Right renal cortex interstitium (tissue), 3 donors: ENCODE measurements around the gene PTPRM. TPM values are rescaled to one million over a fixed set of nuclear protein-coding genes. Genes with fewer than 3 reads are reported as not detected.

Experiments used
- DNase-seq, 3 donors: peaks; one replicate each; pipeline ENCODE4 v3.0.0-alpha.2; 2013; ENCODE audit warnings: low read depth in 3 of 3, low spot score in 2 of 3
- polyA plus RNA-seq, 3 donors: library from polyadenylated mRNA; unstranded; fragments of 120-200 nt; gene quantifications; one replicate each; pipeline ENCODE4 v1.2.1, GENCODE V29; 2013; ENCODE audit not compliant: insufficient read length in 3 of 3

Gene PTPRM
- polyA plus RNA-seq, 3 donors = 83.9 to 114 (median 101) TPM

- DNase-seq = no peak
These were observed 675.1 kb downstream of the PTPRM start for GRCh38 chr18:8242151-8242696.

GRCh38 chr18:8247700-8248099 is 680.6 kb downstream of the PTPRM start:
- DNase-seq = no peak

- DNase-seq = no peak
These were observed 681.5 kb downstream of the PTPRM start for GRCh38 chr18:8248576-8248975.

DNA sequence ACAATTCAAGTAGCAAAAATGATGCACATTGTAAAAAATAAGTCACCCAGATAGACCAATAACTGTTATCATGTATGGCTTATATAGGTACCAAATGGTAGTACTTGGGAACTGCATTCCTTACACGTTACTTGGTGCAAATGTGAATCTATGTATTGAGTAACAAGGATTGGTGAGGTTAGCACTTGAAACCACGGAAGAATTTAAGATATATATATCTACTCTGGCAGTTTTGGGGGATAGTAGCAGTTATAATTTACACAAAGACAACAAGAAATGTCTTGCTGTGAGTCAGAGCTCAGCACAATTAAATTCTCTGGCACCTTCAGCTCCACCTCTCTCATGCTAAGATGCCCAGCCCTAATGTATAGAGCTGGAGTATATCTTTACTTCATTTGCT is 682.7 kb downstream of the PTPRM start:
- no peak for DNase-seq

DNA sequence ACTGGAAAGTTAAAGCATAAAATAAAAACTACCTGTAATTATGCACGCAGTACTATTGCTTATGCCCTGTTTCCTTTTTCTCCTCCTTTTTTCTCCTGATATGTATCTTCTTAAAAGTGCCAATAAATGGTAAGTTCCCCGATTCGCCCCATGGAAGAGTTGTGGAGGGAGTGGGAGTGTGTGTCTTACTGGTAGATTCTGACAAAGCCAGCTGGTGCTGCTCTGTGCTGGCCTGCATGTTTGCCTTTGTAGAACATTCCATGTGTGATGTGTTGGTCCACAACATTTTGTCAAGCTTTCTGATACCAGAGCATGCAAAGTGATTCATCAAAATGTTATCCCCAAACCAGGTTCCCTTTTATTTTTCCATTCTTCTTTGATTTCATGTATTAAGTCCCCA is 685.3 kb downstream of the PTPRM start:
- no peak for DNase-seq

DNA sequence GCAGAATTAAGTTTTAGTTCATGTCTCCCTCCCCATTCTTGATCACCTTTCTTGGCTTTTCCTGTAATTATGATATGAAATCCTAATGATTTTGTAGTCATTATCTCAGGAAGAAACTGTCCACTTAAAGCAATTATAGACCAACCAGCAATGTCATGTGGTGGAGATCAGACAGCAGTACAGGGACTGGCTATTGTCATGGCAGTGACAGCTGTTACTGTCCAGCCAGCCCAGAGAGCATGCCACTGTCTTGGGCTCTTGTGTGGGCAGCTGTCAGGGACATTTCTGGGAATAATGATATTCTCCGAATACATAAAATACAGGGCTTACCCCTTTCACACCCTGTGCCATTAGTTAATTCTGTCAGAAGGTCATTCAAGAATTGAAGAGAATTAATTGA is 686.8 kb downstream of the PTPRM start:
- no peak for DNase-seq

DNA sequence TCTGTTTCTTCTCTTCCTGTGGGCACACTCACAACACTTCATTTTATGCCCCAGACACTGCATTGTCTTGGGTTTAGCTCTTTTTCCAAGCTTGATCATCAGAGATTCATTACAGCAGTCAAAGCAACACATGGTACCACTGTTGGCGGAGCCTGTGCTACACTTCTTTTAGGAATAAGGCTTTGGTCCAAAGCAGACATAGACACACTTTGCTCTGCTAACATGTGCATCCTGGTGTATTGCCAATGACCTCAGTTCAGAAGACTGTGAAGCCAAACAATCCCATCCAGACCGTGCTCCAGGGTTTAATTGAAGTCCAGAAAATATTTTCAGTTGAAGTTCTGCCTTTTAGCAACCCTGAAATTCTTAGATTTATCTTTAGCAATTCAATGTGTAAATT is 687.5 kb downstream of the PTPRM start:
- no peak for DNase-seq

DNA sequence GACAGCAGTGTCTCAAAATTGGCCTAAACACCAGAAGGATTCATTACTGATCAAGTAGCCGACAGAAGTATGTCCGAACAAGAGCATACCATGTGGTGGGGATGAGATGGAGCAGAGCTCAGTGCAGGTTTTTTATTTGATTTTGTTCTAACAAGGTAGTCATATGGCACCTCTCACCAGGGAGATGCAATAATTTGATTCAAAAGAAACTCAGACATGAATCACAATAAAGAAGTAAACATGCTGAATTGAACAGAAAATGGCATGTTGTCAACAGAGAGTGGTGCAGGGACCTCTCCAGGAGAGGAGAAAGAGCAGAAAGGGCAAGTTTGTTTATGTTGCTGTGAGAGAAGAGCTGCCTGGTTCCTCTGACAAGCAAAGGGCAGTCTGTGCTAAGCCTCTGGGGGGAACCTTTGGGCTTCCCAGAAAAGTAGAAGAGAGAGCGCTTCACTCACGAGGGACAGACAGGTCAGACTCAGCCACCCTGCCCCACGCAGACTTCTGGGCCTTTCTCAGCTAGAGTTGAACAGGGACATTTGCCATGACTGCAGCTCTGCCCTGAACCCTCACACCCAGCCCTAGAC is 690.8 kb downstream of the PTPRM start:
- DNase-seq = no peak

GRCh38 chr18:8260319-8260718 is 693.2 kb downstream of the PTPRM start:
- DNase-seq = no peak

- DNase-seq = no peak
These were observed 693.7 kb downstream of the PTPRM start for GRCh38 chr18:8260827-8261226.

GRCh38 chr18:8261651-8262091 is 694.6 kb downstream of the PTPRM start:
- no peak for DNase-seq

DNA sequence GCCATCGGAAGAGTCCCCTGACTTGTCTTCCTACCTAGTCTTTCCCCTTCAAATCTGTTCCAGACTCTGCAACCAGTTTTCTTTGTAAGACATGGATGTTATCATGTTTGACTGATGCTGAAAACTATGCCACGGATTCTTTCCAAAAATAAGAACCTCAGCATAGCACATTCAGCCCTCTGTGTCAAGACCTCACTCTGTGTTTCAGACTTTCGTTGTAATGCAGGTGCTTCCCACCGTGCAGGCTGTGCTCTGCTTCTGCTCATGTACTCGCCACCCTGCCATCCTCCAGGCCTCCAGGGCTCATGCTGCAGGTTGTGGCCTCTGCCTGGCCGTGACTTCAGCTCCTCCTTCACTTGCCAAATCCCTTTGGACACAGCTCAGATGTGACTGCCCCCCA is 695.1 kb downstream of the PTPRM start:
- no peak for DNase-seq

- no peak for DNase-seq
These were observed 697.0 kb downstream of the PTPRM start for GRCh38 chr18:8264116-8264515.

GRCh38 chr18:8264861-8265411 is 697.8 kb downstream of the PTPRM start:
- peak; percentile 47 to 53 (median 52) for DNase-seq

DNA sequence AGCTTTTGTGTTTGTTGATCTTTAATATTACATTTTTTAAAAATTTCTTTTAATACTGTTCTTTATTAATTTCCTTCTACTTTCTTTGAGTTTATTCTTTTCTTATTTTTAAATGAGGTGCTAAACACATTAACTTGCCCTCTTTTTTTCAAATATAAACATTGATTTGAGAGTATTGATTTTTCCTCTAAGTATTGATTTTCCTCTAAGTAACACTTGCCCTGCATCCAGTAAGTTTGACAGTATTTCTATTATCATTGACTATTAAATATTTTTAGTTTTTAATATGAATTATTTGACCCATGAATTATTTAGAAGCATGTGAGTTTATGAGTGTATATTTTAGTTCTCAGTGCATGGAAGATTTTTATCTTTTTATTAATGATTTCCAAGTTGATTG is 705.1 kb downstream of the PTPRM start:
- DNase-seq = no peak

GRCh38 chr18:8274370-8274769 is 707.3 kb downstream of the PTPRM start:
- DNase-seq = no peak

DNA sequence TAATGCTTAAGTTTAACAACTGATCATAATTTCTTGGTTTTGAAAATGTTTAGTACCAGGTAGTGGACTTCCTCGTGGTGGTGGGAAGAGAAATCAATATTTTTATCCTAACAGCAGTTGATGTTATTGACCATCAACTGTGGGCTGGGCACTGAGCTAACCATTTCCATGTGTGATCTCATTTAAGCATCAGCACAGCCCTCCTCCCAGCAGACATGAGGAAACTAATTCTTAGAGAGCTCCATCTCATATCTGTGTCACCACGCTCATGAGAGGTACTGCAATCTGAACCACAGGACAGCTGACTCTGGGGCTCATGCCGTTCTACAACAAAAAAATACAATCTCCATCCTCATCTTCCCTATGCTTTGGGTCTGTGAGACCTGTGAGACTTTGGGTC is 709.3 kb downstream of the PTPRM start:
- no peak for DNase-seq

- no peak for DNase-seq
These were observed 710.2 kb downstream of the PTPRM start for GRCh38 chr18:8277270-8277669.

DNA sequence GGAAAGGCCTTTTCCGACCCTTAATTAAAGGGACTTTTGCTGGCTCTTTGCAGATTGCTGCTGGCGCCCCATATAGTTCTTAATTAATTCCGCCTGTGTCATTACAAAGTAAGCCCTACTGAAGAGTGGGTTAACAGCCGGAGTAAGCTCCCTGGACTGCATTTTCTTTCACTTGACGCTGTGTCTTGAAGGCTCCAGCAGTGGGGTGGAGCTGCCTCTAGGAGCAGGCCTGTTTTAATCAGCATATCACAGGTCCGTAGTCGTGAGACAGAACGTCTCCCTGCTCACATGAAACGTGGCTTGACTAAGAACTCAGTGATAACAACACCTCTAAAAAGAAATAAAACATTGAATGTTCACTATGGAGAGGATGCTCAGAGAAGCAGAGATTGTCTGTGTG is 712.2 kb downstream of the PTPRM start:
- no peak for DNase-seq

DNA sequence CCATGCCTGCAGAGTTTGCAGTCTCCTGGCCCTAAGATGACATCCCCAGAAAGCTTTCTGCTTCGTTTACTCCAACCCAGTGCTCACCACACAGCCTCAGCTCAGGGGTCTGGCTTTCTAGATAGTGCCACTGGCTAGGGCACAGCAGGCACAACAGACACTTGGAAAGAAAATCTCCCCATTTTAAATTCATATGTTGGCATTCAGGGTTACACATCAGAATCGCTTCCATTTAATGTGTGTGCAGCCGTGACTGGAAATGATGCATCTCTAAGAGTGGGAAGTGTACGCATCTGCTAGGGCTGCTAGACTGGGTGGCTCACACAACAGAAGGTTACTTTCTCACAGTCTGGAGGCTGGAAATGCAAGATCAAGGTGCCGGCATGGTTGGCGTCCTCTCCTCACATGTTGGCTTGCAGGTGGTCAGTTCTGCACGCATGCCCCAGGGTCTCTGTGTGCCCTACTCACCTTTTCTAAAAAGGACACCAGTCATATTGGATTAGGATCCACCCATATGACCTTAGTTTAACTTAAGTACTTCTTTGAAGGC is 712.7 kb downstream of the PTPRM start:
- DNase-seq = no peak

DNA sequence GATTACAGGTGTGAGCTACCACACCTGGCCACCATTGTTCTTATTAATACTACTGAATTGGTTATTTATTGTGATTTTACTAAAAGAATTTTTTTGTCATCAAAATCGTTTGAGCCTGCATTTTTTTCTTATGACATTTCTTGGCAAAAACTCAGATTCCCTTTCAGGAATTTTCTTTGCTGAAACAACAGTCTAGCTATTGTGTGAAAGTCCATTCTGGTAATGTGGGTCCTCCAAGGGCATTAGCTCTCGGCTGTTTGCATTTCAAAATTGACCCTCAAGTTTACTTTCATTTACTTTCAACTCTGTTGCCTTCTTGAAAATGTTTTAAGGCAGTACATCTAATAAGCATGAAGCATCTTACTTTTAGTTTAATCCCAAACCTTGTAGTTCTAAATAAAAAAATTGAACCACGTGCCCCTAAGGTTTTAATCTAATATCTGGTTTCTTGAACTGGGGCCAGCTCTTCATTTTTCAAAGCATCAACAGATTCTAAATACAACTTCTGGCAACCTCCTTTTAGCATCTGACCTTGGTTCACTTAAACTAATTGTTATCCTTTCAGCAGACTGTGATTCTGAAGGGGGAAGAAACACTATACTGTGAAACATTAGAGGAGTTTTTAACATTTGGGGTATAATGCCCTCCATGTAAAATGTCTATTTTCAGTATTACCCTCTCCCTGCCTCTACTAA is 716.9 kb downstream of the PTPRM start:
- no peak for DNase-seq

- no peak for DNase-seq
These were observed 719.2 kb downstream of the PTPRM start for GRCh38 chr18:8286303-8286702.
